ENCODE measurements around the gene ELP4. TPM values are rescaled to one million over a fixed set of nuclear protein-coding genes. Genes with fewer than 3 reads are reported as not detected.

Gene ELP4
- total RNA-seq, 1 experiment from 2014 or later = 15.2 TPM

- no peak overlapping the region for H4K5ac ChIP-seq (ENCODE audit: insufficient read length, low read depth, low read length)
- H3K36me3 Mint-ChIP-seq (ENCODE audit: insufficient read depth in 1 of 3, low read depth in 3 of 3) = peaks cover under 1 to 2% (median 1%) of the 10 kb centered on the region in 3 experiments; a peak in 3 of 7 replicates
- no peaks in the 10 kb centered on the region; the same call in 1 of the 2 replicates for H3K4me1 ChIP-seq (ENCODE audit: insufficient read depth, low read length)
- H3K23me2 ChIP-seq (ENCODE audit: insufficient read length, low read depth, low read length, poor library complexity, severe bottlenecking) = no peaks in the 10 kb centered on the region
- H3K9ac ChIP-seq (ENCODE audit: extremely low read depth, insufficient read length, low read length) = no peak overlapping the region
- no peaks in the 10 kb centered on the region for H3K27me3 Mint-ChIP-seq (ENCODE audit: low read depth)
- H3K56ac ChIP-seq (ENCODE audit: insufficient read length, low read depth, low read length) = no peak overlapping the region
- no peak for TF ChIP-seq CTCF (conservative IDR thresholded peaks at IDR 0.05)
- H3K9me3 Mint-ChIP-seq = peaks cover 2% of the 10 kb centered on the region in 2 experiments; a peak in 2 of 5 replicates
- no peak overlapping the region for H2BK12ac ChIP-seq (ENCODE audit: insufficient read length, low read depth, low read length)
- peaks cover 12 to 15% of the 10 kb centered on the region in 2 experiments for H3K4me1 Mint-ChIP-seq
- no CpG with 5 or more reads among the region's 2 CpGs for WGBS (ENCODE audit: extremely low coverage, insufficient read length, low lambda C conversion rate)
- no peak overlapping the region for H2AFZ ChIP-seq (ENCODE audit: low read length)
- no peak overlapping the region for H2BK15ac ChIP-seq (ENCODE audit: low read depth, low read length)
- H3K4me3 Mint-ChIP-seq = no peak overlapping the region
- H3K23ac ChIP-seq (ENCODE audit: insufficient read length, low read depth, low read length) = no peak overlapping the region
- no peak overlapping the region for H2AK5ac ChIP-seq (ENCODE audit: insufficient read length, low read length)
- H3K9me3 ChIP-seq (ENCODE audit: control insufficient read depth, low read depth, low read length) = no peaks in the 10 kb centered on the region
- no peaks in the 10 kb centered on the region for H3K79me1 ChIP-seq (ENCODE audit: insufficient read depth, low read depth, low read length, poor library complexity, severe bottlenecking)
- no peak overlapping the region for H3K14ac ChIP-seq (ENCODE audit: insufficient read depth, low read length)
- no peak overlapping the region for H3K4me2 ChIP-seq (ENCODE audit: insufficient read depth, insufficient read length, low read length)
- no peaks in the 10 kb centered on the region for H4K20me1 ChIP-seq (ENCODE audit: control insufficient read depth, insufficient read depth, insufficient read length)
- no peak overlapping the region for H4K8ac ChIP-seq (replicated peaks; ENCODE audit: insufficient read length, low read depth, low read length)
- H3K79me2 ChIP-seq (ENCODE audit: insufficient read depth, low read length) = no peaks in the 10 kb centered on the region
- H3K27me3 ChIP-seq (ENCODE audit: insufficient read depth, low read length) = no peaks in the 10 kb centered on the region
- no peak overlapping the region for H4K91ac ChIP-seq (ENCODE audit: insufficient read length, low read depth, low read length)
- no peak overlapping the region for H3K18ac ChIP-seq (ENCODE audit: insufficient read length, low read depth, low read length)
- H3T11ph ChIP-seq (ENCODE audit: low read length) = no peak overlapping the region
- no peak for DNase-seq
- H2BK20ac ChIP-seq (ENCODE audit: low read depth, low read length, poor library complexity, severe bottlenecking) = no peak overlapping the region
- no peak overlapping the region for H3K4ac ChIP-seq (ENCODE audit: low read depth, low read length)
- no peak overlapping the region for H3K27ac Mint-ChIP-seq
- no peak overlapping the region for H2BK120ac ChIP-seq (ENCODE audit: low read depth, low read length, poor library complexity, severe bottlenecking)
- no peak overlapping the region for H2BK5ac ChIP-seq (ENCODE audit: insufficient read length, low read length)
- no peak overlapping the region for H3K27ac ChIP-seq (ENCODE audit: insufficient read length, low read depth, low read length)
These were observed 262.8 kb downstream of the ELP4 start for GRCh38 chr11:31772412-31772811.

Data from H9 (cell line).